CD1c-positive myeloid dendritic cell (primary cell): ENCODE data around the gene PRR14.
"Not testable (repeated sequence)": the region's sequence is repeated elsewhere in the genome, so short reads cannot be mapped to it uniquely, and the experiment has no call there.

ENCODE experiments used
- DNase-seq: peaks from one replicate; pipeline ENCODE4 v3.0.0-alpha.2; 2016; ENCODE audit errors: extremely low spot score

The PRR14 gene

DNA sequence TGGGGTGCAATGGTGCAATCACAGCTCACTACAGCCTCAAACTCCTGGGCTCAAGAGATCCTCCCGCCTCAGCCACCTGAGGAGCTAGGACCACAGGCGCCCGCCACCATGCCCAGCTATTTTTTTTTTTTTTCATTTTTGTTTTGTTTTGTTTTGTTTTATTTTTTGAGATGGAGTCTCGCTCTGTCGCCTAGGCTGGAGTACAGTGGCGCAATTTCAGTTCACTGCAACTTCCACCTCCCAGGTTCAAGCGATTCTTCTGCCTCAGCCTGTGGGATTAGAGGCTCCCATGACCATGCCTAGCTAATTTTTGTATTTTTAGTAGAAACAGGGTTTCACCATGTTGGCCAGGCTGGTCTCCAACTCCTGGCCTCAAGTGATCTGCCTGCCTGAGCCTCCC is 18.3 kb upstream of the PRR14 start:
- DNase-seq, result not testable (repeated sequence)

DNA sequence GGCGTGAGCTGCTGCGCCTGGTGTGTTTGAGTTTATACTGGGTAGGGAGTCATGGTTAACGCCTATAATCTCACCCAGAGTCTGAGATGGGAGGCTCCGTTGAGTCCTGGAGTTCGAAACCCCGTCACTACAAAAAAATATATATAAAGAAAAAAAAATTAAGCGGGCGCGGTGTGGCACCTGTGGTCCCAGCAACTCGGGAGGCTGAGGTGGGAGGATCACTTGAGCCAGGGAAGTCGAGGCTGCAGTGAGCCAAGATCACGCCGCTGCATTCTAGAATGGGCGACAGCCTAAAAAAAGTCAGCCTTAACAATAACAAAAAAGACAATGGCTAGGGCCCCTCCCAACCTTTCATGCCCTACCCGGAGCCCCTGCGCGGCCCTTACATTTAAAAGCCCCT is 17.2 kb upstream of the PRR14 start:
- no peak for DNase-seq

- DNase-seq, result no peak
Observed at GRCh38 chr16:30636599-30636998, 14.2 kb upstream of the PRR14 start.

DNA sequence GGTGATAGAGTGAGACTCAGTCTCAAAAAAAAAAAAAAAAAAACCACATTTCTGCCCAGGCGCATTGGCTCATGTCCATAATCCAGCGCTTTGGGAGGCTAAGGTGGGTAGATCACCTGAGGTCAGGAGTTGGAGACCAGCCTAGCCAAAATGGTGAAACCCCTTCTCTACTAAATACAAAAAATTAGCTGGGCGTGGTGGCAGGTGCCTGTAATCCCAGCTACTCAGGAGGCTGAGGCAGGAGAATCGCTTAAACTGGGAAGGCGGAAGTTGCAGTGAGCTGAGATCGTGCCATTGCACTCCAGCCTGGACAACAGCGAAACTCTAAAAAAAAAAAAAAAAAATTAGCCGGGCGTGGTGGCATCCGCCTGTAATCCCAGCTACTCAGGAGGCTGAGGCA is 13.6 kb upstream of the PRR14 start:
- not testable (repeated sequence) for DNase-seq

DNA sequence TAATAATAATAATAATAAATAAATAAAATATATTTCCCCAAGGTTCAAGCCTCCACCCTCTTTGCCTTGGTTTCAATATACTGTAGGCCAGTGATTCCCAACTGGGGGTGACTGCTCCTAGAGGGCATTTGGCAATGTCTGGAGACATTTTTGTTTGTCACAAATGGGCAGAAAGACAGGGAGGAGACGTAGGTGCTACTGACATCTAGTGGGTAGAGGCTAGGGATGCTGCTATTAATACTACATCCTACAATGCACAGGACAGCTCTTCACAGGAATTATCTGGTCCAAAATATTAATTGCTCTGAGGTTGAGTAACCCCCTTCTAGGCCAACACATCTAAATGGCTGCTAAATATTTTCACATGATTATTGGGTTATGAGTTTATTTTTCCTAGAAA is 12.8 kb upstream of the PRR14 start:
- peak; percentile 50 for DNase-seq

DNA sequence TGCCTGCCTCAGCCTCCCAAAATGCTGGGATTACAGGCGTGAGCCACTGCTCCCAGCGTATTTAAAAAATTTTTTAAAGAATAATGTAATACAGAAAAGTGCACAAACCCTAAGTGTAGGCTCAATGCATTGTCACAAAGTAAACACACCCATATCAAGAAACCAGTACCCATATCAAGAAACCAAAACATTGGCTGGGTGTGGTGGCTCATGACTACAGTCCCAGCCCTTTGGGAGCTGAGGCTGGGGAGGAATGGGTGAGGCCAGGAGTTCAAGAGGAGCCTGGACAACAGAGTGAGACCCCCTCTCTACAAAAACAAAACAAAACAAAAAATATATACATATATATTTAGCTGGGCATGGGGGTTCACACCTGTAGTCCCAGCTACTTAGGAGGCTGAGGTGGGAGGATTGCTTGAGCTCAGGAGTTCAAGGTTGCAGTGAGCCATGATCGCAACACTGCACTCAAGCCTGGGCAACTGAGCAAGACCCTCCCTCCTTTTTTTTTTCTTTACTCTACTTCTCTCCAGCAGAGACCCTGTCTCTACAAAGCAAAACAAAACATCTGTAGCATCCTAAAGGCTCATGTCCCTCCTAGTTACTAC is 9.3 kb upstream of the PRR14 start:
- no peak for DNase-seq

GRCh38 chr16:30644334-30644830 is 6.4 kb upstream of the PRR14 start:
- DNase-seq, result no peak

DNA sequence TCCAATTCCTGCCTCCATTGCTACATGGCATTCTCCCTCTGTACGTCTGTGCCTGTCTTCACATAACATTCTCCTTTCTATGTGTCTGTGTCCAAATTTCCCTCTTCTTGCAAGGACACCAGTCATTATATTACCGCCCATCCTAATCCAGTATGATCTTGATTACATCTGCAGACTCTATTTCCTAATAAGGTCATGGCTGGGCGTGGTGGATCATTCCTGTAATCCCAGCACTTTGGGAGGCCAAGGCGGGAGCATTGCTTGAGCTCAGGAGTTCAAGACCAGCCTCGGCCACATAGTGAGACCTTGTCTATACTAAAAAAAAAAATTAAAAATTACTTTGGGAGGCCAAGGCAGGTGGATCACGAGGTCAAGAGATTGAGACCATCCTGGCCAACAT is 5.0 kb upstream of the PRR14 start:
- DNase-seq, result no peak

- DNase-seq, result no peak
Observed at GRCh38 chr16:30647274-30647571, 3.5 kb upstream of the PRR14 start.

DNA sequence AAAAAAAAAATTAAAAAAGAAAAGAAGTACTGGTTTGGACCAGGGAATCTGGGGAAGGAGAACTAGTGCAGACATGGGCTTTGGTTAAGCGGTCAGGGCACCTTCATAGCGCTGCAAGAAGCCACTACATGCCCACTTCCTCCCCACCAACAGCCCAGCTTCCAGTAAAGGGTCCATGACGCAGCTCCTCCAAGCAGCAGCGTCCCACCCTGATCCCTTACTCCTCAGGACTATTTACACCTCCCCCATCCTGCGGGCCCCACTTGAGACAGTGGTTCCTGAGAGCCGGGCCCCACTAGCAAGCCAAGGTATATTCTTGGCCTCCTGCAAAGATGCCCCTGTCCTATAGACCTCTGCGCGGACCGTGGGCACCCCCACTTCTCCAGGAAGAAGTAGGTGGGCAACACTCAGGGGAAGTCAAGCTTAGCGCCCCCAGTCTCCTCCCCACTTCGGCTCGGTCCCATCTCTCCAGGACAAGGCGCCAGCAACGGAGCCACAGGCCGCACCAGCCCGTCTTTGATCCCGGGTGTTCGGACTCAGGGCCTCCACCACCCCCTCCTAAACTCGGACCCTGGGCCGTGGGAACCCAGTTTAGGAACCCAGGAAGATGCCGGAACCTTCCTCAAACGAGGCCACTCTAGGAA is 913 bp upstream of the PRR14 start:
- peak; percentile 29 for DNase-seq

DNA sequence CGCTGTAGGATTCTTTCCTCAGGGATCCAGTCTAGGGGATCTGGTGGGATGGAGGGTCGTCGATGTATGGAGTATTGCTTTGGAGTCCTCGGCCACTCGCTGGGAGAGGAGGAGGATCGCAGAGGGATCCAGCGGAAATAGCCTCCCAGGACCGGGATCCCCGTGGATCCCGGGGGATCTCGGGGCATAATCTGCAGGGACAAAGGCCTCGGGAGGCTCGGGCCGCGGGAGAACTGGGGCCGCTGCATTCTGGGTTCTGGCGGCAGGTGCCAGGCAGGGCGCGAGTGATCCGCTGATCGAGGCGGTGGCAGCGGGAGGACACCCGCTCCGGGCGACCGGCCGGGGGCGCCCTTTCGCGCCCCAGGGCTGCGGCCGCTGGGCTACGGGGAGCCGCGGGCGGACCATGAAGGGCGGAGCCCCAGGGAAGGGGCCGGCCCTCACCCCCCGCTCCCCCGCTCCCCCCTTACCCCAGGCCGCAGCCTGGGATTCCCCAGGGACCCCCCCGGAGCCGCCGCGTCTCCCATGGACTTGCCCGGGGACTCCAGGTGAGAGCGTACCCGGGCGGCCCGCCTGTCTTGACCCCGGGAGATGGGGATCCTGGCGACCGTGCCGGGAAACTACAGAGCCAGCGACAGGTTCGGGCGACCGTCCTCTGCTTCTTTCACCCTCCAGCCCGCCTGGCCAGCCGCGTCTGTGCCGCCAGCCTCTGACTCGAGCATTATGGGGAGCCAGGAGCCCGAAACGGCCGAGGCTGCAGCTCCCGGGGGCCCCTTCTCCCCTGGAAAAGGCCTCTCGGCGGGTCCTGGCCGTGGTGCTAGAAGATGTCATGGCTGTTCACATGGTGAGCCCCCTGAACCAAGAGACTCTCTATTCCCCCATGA is 604 bp downstream of the PRR14 start:
- peak; percentile 85 for DNase-seq

GRCh38 chr16:30652005-30652296 is 1.2 kb downstream of the PRR14 start:
- no peak for DNase-seq

GRCh38 chr16:30652718-30653117 is 2.0 kb downstream of the PRR14 start:
- no peak for DNase-seq

DNA sequence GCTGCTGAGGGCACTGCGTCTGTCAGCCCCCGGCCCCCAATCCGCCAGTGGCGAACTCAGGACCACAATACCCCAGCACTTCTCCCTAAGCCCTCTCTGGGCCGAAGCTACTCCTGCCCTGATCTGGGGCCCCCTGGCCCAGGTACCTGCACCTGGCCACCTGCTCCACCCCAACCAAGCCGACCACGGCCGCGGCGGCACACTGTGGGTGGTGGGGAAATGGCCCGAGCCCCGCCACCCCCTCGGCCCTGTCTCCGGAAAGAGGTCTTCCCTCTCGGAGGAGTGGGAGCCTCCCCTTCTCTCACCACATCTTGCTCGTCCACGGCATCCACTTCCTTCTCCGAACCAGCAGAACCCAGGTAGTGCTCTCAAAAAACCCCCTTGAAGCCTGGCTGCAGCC is 4.1 kb downstream of the PRR14 start:
- no peak for DNase-seq

DNA sequence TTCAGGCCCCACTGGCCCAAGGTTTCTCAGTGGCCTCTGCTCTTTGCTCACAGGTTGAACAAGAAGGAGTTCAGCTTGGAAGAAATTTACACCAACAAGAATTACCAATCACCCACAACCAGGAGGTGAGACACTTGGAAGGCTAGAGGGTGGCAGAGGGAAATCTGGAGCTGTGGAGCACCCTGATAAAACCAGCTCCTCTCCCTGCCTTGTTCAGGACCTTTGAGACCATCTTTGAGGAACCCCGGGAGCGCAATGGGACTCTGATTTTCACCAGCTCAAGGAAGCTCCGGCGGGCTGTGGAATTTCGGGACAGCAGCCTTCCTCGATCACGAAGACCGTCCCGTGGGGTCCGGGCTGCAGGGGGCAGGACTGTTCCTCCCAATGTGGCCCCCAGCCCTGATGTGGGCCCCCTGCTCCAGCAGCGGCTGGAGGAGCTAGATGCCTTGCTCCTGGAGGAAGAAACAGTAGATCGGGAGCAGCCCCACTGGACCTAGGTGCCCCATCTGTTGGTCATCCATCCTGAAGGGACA is 5.1 kb downstream of the PRR14 start:
- no peak for DNase-seq

DNA sequence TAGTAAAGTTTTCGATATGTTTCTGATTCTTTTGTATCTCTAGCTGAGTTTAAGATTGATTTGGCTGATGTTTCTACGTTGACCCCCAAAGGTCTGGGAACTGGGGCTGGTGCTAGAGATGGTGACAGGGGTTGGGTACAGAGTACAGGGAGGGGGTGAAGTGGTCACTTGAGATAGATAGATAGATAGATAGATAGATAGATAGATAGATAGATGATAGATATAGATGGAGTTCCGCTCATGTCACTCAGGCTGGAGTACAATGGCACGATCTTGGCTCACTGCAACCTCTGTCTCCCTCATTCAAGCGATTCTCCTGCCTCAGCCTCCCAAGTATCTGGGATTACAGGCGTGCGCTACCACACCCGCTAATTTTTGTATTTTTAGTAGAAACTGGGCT is 5.6 kb downstream of the PRR14 start:
- DNase-seq, result no peak

DNA sequence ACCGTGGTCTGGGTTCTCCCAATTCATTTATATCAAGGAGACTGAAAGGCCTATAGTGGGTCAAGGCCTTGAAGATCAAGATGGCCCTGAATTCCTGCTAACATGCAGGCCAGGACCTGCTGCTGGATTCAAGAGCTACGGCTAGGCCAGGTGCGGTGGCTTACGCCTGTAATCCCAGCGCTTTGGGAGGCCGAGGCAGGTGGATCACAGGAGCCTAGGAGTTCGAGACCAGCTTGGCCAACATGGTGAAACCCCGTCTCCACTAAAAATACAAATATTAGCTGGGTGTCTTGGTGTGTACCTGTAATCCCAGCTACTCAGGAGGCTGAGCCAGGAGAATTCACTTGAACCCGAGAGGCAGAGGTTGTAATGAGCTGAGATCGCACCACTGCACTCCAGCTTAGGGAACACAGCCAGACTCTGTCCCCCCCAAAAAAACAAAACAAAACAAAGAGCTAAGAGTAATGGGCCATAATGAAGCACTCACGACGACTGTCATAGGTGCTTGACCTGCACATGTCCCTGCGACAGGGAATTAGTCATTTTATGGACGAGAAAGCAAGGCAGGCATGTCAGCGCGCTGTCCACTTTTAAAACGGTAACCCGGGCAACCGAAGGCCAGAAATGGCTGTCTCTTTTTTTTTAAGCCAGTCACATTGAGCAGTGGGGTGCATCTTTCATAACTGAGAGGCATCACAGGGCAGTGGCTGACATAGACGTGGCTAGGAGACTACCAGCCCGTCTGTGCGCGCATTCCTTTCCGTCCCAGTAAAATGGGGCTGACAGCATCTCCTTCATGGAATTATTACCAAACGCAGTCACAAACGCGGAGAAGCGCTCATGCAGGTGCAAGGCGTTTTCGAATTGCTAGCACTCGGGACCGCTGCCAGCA is 6.5 kb downstream of the PRR14 start:
- DNase-seq, result no peak

DNA sequence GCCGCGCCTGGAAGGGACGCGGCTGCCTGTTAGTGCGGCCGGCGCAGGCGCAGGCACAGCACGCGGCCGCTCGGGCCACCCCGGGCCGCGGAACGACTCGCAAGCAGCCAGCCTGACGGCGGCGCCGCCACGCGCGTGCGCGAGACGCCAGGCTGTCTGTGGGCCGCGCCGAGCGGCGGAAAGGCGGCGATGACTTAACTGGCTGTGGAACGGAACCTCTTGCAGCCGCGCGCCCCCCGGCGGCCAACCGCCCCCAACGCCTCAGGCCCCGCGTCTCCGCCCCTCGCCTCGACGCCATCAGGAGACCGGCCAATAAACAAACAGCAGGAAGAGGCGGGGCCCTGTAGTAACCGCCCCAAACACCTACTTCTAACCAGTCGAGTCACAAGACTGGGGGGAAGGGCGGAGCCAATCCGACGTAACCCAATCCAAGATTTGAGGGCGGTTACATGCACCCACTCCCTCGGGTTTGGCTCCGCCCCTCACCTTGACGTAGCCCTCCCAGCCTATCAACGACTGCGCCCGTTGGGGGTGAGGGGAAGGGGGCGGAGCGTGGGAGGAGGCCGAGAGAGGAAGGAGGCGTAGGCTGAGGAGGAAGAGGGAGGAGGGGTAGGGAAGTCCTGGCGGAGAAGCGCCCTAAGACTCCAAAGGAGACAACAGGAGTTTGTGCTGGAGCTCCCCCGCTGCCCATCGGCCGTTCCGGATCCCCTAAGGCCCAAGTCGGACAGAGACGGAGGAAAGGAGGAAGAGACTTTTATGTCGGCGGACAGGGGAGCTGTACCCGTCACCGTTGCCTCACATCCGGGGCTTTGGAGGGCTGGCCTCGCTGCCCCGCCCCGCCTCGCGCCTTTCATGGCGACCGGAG is 7.3 kb downstream of the PRR14 start, which contains the start of gene FBRS:
Gene FBRS, plus strand, starts transcription at position 566 of the 865 bp plus-strand sequence. CDS start 1,088 bp downstream, outside the sequence.
- DNase-seq, result peak; percentile 100

GRCh38 chr16:30658731-30659506 is 8.2 kb downstream of the PRR14 start:
- DNase-seq, result peak; percentile 98
